Right hindlimb (tissue), 1 donor: ENCODE measurements around the gene PRPF8.
"Not testable (repeated sequence)": the region's sequence is repeated elsewhere in the genome, so short reads cannot be mapped to it uniquely, and the experiment has no call there.

ENCODE experiments used
- DNase-seq: peaks from one replicate; pipeline ENCODE4 v3.0.0-alpha.2; 2018

PRPF8 gene

DNA sequence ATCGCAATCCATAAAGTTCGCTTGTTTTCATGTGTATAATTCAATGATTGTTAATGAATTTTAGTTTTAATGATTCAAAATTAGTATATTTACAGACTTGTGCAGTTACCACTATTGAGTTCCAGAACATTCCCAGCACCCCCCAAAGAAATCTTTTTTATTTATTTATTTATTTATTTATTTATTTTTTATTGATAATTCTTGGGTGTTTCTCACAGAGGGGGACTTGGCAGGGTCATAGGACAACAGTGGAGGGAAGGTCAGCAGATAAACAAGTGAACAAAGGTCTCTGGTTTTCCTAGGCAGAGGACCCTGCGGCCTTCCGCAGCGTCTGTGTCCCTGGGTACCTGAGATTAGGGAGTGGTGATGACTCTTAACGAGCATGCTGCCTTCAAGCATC is 3.7 kb upstream of the PRPF8 start:
- not testable (repeated sequence) for DNase-seq

GRCh38 chr17:1686086-1686485 is 1.4 kb upstream of the PRPF8 start:
- DNase-seq, result no peak

- DNase-seq, result no peak
Observed at GRCh38 chr17:1683459-1683858, 1.2 kb downstream of the PRPF8 start.

DNA sequence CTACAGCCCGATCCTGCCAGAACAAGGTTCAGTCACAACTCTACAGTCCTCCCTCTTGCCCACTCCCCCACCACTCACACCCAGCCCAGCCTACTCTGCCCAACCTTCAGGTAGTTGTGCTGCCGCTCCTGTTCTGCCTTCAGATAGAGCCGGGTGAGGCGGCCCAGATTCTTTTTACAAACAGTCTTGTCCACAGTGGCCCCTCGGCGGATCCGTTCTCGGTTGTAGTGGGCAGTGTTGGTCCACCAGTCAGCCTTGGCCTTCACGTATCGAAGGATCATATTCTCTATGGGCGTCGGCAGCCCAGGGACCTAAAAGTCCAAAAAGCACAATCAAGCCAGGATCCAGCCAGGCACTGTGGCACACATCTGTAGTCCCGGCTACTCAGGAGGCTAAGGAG is 8.3 kb downstream of the PRPF8 start:
- no peak for DNase-seq

DNA sequence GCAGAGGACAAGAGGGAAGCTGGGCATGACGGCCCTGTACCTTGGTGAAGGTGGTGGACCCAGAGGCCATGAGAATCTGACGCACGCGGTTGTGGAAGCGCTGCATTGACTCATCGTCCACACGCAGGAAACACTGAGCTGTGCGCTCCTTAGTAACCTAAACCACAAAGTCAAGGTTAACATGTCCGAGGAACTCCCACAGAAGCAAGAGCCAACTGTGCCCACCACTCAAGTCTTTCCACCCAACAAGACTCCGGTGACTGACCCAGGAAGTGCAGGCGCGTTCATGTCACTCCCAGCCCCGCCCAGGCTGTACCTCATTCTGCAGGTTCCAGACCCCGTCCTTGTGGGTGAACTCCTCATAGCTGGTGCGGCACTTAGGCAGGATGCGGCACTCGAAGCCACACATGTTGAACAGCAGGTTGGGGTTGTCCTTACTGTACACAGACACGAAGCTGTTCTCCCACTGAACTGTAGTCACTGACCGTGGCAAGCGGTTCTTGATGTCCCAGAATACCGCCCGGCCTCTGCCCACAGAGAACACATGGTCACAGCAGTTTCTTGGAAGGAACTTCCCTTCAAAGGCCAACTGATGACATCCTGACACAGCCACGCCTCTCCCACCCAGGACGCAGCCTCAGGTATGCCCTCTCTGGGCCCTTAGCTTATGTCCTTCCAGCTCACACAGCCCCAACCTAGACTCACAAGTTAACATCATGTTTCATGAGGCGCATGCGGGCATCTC is 11.5 kb downstream of the PRPF8 start:
- no peak for DNase-seq

- DNase-seq, result not testable (repeated sequence)
Observed at GRCh38 chr17:1663934-1664333, 20.7 kb downstream of the PRPF8 start.

GRCh38 chr17:1661045-1661444 is 23.6 kb downstream of the PRPF8 start:
- no peak for DNase-seq

DNA sequence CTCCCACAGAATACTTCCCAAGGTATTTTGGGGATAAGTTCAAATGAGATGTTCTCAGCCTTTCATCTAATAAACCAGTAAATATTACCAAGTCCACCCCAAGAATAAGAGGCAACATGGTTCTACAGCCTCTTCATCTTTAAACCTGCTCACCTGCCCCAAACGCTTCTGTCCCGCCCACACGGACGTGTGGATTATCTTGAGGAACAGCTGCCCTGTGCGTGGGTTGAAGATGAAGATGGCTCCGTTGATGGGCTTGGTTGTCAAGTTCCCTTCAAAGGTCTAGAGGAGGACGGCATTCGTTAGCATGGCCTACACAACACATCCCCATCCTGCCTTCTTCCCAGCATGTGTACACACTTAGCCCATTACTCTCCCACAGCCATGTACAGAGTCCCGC is 26.6 kb downstream of the PRPF8 start:
- DNase-seq, result no peak

DNA sequence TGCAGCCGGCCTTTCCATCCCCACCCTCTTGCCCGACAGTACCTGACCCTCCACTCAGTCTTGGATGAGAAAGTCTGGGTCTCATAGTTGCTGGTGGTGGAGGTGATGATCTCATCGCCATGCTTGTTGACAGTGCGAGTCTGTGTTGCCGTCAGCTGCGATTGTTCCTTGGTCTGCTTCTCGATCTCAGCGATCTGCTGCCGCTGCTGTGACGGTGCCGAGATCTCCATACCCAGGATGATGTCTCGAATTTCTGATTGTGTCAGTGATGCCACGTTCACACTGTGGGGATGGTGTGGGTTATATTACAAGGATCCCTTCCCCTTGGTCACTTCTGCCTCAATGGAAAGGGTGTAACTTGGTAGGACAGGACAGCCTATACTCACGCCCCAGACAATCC is 30.9 kb downstream of the PRPF8 start:
- DNase-seq, result no peak

- not testable (repeated sequence) for DNase-seq
Observed at GRCh38 chr17:1652794-1653193, 31.9 kb downstream of the PRPF8 start.

DNA sequence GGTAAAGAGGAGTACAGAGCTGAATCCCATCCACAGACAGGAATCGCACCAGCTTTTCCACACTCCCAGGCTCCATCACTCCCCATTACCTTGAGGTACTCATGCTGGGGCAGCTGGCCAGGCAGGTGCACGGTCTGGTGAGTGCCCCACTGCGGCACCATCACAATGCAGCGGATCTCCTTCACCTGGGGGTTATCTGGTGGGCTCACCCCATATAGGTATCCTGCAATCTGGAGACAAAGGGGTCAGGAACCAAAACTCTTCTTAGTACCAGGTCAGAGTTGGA is 33.2 kb downstream of the PRPF8 start:
- no peak for DNase-seq

- no peak for DNase-seq
Observed at GRCh38 chr17:1650731-1651558, 33.7 kb downstream of the PRPF8 start.

DNA sequence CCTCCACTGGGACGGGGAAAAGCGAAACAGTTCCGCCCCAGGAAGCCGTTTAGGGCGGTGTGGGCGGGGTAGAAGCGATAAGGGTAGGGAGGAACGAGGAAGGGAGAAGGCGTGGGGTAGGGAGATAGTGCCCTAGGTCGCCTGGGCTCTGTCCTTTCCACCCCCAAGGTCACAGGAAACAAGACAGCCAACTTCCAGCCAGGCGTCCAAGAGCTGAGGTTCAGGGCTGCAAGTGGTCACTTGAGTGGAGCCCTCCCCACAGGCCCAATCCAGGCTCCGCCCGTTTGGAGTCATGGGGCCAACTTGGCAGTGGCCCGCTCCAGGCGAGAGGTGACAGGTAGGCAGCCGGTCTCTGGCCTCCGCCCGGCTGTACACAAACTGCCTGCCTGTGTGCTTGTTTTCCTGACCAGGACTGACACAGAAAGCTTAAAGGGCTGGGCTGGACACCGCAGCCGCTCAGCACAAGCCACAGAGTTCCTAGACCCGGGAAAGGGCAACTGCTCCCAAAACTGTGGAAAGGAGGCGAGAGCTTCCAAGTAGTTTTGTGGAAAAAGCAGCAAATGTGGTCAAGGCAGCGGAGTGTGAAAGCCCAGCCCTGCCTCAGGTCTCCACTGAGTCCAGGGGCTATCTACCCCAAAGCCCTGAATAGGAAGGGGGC is 34.7 kb downstream of the PRPF8 start, which contains the start of gene RILP:
RILP (minus strand) TSS at position 23 of the 658 bp plus-strand sequence. CDS start 62 bp downstream, outside the sequence.
- no peak for DNase-seq

GRCh38 chr17:1648963-1649843 is 35.5 kb downstream of the PRPF8 start:
- DNase-seq, result peak; percentile 95

GRCh38 chr17:1648173-1648962 is 36.3 kb downstream of the PRPF8 start:
- DNase-seq, result peak; percentile 54

DNA sequence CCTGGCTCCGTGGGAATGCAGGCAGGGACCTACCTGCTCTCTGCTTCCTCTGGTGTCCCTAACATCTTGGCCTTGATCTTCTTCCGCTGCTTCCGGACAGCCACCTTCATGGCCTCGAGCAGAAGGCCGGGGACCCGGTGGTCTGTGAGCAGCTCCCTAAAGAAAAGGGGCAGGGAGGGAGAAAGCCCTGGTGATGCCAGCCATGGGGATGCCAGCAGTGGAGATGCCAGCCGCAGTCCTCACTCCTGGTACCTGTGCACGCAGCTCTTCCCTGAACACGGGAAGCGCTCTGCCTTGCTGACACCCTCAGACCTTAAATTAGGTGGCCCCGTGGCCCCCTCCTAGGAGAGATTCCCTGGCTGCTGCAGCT is 36.9 kb downstream of the PRPF8 start:
- no peak for DNase-seq

- no peak for DNase-seq
Observed at GRCh38 chr17:1646199-1646875, 38.3 kb downstream of the PRPF8 start.

DNA sequence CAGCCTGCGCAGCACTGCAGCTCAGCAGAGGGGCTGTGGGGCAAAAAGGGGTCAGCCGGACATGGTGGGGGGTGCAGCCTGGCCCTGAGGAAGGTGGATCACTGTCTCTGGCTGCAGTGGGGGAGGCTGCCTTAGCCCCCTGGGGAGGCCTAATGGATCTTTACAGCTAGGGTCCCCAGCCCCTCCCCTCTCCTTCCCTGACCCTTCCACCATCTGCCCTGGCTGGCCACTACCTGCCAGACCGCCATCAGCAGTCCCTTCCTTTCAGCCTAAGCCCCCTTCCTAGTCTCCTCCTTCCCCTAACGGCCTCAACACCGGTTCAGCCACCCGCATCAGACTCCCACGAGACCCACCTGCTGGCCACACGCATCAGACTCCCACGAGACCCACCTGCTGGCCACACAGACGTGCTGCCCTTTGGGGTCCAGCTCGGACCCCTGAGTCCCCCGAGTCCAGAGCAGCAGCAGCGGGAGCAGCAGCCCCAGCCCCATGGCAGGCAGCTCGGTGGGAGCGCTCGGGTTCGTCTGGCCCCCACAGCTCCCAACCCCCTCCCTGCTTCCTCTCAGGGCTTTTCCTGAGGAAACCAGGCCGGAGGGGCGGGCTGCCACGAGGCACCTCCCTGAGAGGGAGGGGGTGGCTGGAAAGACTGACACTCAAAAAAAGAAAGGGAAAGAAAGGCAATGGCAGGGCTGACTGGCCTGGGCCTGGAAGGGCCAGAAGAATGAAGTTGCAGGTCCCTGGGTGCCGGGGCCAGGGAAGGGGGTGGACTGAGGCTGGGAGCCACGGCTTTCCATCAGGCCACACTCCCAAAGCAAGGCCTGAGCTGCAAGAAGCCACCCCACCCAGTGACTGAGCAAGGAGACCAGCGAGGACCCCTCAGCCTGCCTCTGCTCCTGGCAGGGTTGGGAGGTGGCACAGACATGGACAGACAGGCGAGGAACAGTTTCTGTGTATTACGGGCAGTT is 39.2 kb downstream of the PRPF8 start, which contains the start of gene SCARF1:
SCARF1 (minus strand) TSS at position 526 of the 965 bp plus-strand sequence; CDS start at position 491, 35 bp downstream.
- DNase-seq, result peak; percentile 75

- no peak for DNase-seq
Observed at GRCh38 chr17:1644493-1645206, 40.0 kb downstream of the PRPF8 start.
